ENCODE results near the gene PLCE1. TPM values are rescaled to one million over a fixed set of nuclear protein-coding genes. Genes with fewer than 3 reads are reported as not detected.

The PLCE1 gene
- total RNA-seq, 1 experiment from 2014 or later = 0.13 TPM

DNA sequence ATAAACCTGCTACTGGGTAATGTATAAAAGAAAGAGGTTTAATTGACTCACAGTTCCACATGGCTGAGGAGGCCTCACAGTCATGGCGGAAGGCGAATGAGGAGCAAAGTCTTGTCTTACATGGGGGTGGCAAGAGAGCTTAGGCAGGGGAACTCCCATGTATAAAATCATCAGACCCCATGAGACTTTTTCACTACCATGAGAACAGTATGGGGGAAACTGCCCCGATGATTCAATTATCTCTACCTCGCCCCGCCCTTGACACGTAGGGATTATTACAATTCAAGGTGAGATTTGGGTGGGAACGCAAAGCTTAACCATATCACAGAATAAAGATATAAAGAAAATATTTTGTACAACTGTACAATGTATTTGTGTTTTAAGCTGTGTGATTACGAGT is 39.4 kb upstream of the PLCE1 start:
- no peak for DNase-seq
- H4K5ac ChIP-seq (ENCODE audit: insufficient read length, low read depth, low read length) = no peak overlapping the region
- H3K4me1 ChIP-seq (ENCODE audit: insufficient read depth, low read length) = no peaks in the 10 kb centered on the region
- H2BK120ac ChIP-seq (ENCODE audit: low read depth, low read length, poor library complexity, severe bottlenecking) = no peak overlapping the region
- WGBS (ENCODE audit: extremely low coverage, insufficient read length, low lambda C conversion rate) = no CpG with 5 or more reads among the region's 8 CpGs
- no peak overlapping the region for H2AFZ ChIP-seq (ENCODE audit: low read length)
- no peak overlapping the region for H3K56ac ChIP-seq (ENCODE audit: insufficient read length, low read depth, low read length)
- H3K27ac ChIP-seq (ENCODE audit: insufficient read length, low read depth, low read length) = no peak overlapping the region
- H3K27me3 ChIP-seq (ENCODE audit: insufficient read depth, low read length) = no peaks in the 10 kb centered on the region
- Mint-ChIP-seq H3K4me1 (no peaks in the 10 kb centered on the region), H3K27me3 (ENCODE audit: low read depth) (peaks cover 2% of the 10 kb centered on the region), H3K27ac (no peak overlapping the region), H3K4me3 (no peak overlapping the region), H3K36me3 (ENCODE audit: insufficient read depth in 1 of 3, low read depth in 3 of 3) (no peaks in the 10 kb centered on the region), H3K9me3 (no peaks in the 10 kb centered on the region)
- H2BK15ac ChIP-seq (ENCODE audit: low read depth, low read length) = no peak overlapping the region
- H3K9me3 ChIP-seq (ENCODE audit: control insufficient read depth, low read depth, low read length) = no peaks in the 10 kb centered on the region
- no peak overlapping the region for H3K4me2 ChIP-seq (ENCODE audit: insufficient read depth, insufficient read length, low read length)
- no peaks in the 10 kb centered on the region for H3K23me2 ChIP-seq (ENCODE audit: insufficient read length, low read depth, low read length, poor library complexity, severe bottlenecking)
- H3K14ac ChIP-seq (ENCODE audit: insufficient read depth, low read length) = no peak overlapping the region
- no peaks in the 10 kb centered on the region for H4K20me1 ChIP-seq (ENCODE audit: control insufficient read depth, insufficient read depth, insufficient read length)
- no peak overlapping the region for H3K4ac ChIP-seq (ENCODE audit: low read depth, low read length)
- no peak overlapping the region for H4K8ac ChIP-seq (replicated peaks; ENCODE audit: insufficient read length, low read depth, low read length)
- TF ChIP-seq, protein P1, sequence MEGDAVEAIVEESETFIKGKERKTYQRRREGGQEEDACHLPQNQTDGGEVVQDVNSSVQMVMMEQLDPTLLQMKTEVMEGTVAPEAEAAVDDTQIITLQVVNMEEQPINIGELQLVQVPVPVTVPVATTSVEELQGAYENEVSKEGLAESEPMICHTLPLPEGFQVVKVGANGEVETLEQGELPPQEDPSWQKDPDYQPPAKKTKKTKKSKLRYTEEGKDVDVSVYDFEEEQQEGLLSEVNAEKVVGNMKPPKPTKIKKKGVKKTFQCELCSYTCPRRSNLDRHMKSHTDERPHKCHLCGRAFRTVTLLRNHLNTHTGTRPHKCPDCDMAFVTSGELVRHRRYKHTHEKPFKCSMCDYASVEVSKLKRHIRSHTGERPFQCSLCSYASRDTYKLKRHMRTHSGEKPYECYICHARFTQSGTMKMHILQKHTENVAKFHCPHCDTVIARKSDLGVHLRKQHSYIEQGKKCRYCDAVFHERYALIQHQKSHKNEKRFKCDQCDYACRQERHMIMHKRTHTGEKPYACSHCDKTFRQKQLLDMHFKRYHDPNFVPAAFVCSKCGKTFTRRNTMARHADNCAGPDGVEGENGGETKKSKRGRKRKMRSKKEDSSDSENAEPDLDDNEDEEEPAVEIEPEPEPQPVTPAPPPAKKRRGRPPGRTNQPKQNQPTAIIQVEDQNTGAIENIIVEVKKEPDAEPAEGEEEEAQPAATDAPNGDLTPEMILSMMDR (conservative IDR thresholded peaks at IDR 0.05) = no peak
- no peaks in the 10 kb centered on the region for H3K79me1 ChIP-seq (ENCODE audit: insufficient read depth, low read depth, low read length, poor library complexity, severe bottlenecking)
- H2BK5ac ChIP-seq (ENCODE audit: insufficient read length, low read length) = no peak overlapping the region
- H3K79me2 ChIP-seq (ENCODE audit: insufficient read depth, low read length) = no peaks in the 10 kb centered on the region
- H3K9ac ChIP-seq (ENCODE audit: extremely low read depth, insufficient read length, low read length) = no peak overlapping the region
- no peak overlapping the region for H2BK12ac ChIP-seq (ENCODE audit: insufficient read length, low read depth, low read length)
- H3K18ac ChIP-seq (ENCODE audit: insufficient read length, low read depth, low read length) = no peak overlapping the region
- no peak overlapping the region for H3T11ph ChIP-seq (ENCODE audit: low read length)
- no peak overlapping the region for H4K91ac ChIP-seq (ENCODE audit: insufficient read length, low read depth, low read length)
- H3K23ac ChIP-seq (ENCODE audit: insufficient read length, low read depth, low read length) = no peak overlapping the region
- no peak overlapping the region for H2AK5ac ChIP-seq (ENCODE audit: insufficient read length, low read length)
- no peak overlapping the region for H2BK20ac ChIP-seq (ENCODE audit: low read depth, low read length, poor library complexity, severe bottlenecking)

Data from H9 (cell line).